Measurements from ENCODE around the gene C1orf35. TPM values are rescaled to one million over a fixed set of nuclear protein-coding genes. Genes with fewer than 3 reads are reported as not detected.

C1orf35 gene
- total RNA-seq, 1 experiment from 2014 or later: 24.9 TPM

DNA sequence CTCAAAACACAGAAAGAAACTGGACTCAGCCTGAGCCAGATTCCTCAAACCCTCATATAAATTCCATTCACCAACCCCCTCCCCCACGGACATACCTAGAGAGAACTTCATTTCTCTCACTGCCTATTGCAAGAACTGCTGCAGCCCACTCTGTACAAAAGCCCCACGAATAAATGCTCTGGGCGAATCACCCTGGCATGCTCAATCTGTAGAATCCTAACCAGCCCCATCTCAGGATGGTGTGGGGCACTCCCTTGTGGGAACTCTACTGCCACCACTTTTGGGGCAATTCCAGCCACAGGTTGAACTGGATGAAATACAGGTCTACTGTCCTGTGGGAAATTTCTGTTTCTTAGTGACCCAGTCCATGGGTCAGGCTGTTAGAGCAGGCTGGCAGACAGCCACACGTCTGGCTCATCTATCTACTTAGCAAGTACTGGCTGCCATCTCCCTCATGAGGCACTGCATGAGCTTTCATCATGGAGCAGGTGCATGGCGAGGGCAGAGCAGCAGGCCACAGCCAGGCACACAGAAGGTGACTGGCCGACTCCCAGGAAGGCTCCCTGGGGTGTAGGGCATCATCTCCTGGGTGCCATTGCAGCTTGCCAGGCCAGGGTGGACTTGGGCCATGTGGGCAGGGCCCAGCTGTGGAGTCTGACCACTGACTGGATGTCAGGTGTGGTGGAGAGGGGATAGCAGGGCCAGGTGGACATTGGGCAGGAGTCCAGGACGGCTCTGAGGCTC, 1.6 kb upstream of the C1orf35 start:
- TF ChIP-seq SIN3A (IDR thresholded peaks at IDR 0.05; ENCODE audit: borderline replicate concordance, insufficient read depth, low read depth, low read length): no peak
- TF ChIP-seq, protein P1, sequence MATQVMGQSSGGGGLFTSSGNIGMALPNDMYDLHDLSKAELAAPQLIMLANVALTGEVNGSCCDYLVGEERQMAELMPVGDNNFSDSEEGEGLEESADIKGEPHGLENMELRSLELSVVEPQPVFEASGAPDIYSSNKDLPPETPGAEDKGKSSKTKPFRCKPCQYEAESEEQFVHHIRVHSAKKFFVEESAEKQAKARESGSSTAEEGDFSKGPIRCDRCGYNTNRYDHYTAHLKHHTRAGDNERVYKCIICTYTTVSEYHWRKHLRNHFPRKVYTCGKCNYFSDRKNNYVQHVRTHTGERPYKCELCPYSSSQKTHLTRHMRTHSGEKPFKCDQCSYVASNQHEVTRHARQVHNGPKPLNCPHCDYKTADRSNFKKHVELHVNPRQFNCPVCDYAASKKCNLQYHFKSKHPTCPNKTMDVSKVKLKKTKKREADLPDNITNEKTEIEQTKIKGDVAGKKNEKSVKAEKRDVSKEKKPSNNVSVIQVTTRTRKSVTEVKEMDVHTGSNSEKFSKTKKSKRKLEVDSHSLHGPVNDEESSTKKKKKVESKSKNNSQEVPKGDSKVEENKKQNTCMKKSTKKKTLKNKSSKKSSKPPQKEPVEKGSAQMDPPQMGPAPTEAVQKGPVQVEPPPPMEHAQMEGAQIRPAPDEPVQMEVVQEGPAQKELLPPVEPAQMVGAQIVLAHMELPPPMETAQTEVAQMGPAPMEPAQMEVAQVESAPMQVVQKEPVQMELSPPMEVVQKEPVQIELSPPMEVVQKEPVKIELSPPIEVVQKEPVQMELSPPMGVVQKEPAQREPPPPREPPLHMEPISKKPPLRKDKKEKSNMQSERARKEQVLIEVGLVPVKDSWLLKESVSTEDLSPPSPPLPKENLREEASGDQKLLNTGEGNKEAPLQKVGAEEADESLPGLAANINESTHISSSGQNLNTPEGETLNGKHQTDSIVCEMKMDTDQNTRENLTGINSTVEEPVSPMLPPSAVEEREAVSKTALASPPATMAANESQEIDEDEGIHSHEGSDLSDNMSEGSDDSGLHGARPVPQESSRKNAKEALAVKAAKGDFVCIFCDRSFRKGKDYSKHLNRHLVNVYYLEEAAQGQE (IDR thresholded peaks at IDR 0.05; ENCODE audit: insufficient read depth in 1 of 2, low read depth in 2 of 2, low read length in 1 of 2): no peak
- ChIA-PET CTCF (no interaction called here), POLR2A (no interaction called here)
- no TSS peak for BruUV-seq (replicated peaks)
- no peak for DNase-seq (ENCODE audit: low read depth, low spot score)
- no peak for ATAC-seq
- H3K36me3 ChIP-seq (ENCODE audit: control insufficient read depth, insufficient read depth, low read length): peaks cover 5% of the 10 kb centered on the region; the same call in 1 of the 2 replicates
- H3K4me1 ChIP-seq (ENCODE audit: control insufficient read depth, insufficient read depth, low read length): peaks cover 31% of the 10 kb centered on the region
- no peaks in the 10 kb centered on the region for H3K27me3 ChIP-seq (ENCODE audit: control insufficient read depth, insufficient read depth, low read length)
- H3K27ac ChIP-seq (ENCODE audit: low read length): no peak overlapping the region
- H3K9me3 ChIP-seq (ENCODE audit: control insufficient read depth, insufficient read depth, low read depth, low read length): no peaks in the 10 kb centered on the region
- H3K4me3 ChIP-seq (ENCODE audit: low read depth in 2 of 2, low read length in 2 of 2): no peak overlapping the region
- intact Hi-C loops (cut with micrococcal nuclease; ENCODE audit: unreplicated experiment): no loop called here
- in situ Hi-C loops (cut with HindIII; ENCODE audit: low pct_unique_long_range_greater_than_20kb, low sequenced_read_pairs): no loop called here

DNA sequence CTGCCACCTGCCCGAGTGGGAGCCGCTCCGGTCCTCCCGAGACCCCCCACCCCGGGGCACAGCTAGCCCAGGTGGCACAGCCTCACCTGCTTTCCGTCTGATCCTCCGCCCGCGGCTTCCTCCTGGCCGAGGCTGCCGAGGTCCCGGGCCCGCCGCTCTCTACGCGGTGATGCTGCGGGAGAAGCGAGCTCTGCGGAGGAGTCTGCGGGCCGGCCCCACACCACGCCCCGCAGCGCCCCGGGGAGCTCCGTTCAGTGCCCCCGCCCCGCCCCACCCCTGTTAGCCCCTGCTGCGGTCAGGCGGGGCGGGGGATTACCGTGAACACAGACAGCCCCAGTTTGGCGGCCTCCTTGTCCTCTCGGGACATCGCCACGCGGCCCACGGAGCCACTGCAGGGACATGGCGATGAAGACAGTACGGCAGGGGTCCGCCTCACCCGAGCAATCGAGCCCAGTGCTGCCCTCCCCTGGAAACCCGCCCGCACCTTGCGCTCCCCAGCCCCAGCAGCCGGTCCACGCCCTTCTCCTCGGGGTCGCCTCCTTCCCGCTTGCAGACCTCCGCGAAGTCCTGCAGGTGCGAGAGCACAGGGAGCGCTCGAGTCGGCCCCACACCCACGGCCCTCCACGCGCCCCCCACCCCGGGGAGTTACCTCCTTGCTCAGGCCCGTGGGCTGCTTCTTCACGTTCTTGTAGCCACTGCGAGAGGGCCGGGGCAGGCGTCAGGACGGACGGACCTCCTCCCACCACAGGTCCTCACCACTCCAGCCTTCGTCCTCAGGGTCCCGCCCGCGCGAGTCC, 933 bp downstream of the C1orf35 start:
- Histone ChIP-seq H3K4me1 (ENCODE audit: control insufficient read depth, insufficient read depth, low read length) (peaks cover 27% of the 10 kb centered on the region), H3K36me3 (ENCODE audit: control insufficient read depth, insufficient read depth, low read length) (peaks cover 8% of the 10 kb centered on the region; the same call in 1 of the 2 replicates), H3K9me3 (ENCODE audit: control insufficient read depth, insufficient read depth, low read depth, low read length) (no peaks in the 10 kb centered on the region), H3K27ac (ENCODE audit: low read length) (peak overlapping the region; percentile 59; the same call in 1 of the 2 replicates), H3K27me3 (ENCODE audit: control insufficient read depth, insufficient read depth, low read length) (no peaks in the 10 kb centered on the region), H3K4me3 (ENCODE audit: low read depth in 2 of 2, low read length in 2 of 2) (peak overlapping the region; percentile 71 to 77)
- peak; percentile 70 for ATAC-seq
- no peak for DNase-seq (ENCODE audit: low read depth, low spot score)
- BruUV-seq (replicated peaks): no TSS peak
- intact Hi-C loops (cut with micrococcal nuclease; ENCODE audit: unreplicated experiment) (no loop called here), in situ Hi-C loops (cut with HindIII; ENCODE audit: low pct_unique_long_range_greater_than_20kb, low sequenced_read_pairs) (no loop called here)
- CTCF ChIA-PET: interaction anchor here (0.9 kb wide), 1 partner anchor 103 kb away, joined by 10 read pairs; no protein-coding TSS in a partner anchor
- TF ChIP-seq SIN3A (IDR thresholded peaks at IDR 0.05; ENCODE audit: borderline replicate concordance, insufficient read depth, low read depth, low read length) (no peak), TCF7L2 (IDR thresholded peaks at IDR 0.05; ENCODE audit: low read depth, low read length) (no peak), POLR2AphosphoS5 (IDR thresholded peaks at IDR 0.05; ENCODE audit: low read depth, low read length) (no peak)
- TF ChIP-seq, protein P1 (IDR thresholded peaks at IDR 0.05; ENCODE audit: insufficient read depth in 1 of 2, low read depth in 2 of 2, low read length in 1 of 2): no peak
- TF ChIP-seq, protein P2, sequence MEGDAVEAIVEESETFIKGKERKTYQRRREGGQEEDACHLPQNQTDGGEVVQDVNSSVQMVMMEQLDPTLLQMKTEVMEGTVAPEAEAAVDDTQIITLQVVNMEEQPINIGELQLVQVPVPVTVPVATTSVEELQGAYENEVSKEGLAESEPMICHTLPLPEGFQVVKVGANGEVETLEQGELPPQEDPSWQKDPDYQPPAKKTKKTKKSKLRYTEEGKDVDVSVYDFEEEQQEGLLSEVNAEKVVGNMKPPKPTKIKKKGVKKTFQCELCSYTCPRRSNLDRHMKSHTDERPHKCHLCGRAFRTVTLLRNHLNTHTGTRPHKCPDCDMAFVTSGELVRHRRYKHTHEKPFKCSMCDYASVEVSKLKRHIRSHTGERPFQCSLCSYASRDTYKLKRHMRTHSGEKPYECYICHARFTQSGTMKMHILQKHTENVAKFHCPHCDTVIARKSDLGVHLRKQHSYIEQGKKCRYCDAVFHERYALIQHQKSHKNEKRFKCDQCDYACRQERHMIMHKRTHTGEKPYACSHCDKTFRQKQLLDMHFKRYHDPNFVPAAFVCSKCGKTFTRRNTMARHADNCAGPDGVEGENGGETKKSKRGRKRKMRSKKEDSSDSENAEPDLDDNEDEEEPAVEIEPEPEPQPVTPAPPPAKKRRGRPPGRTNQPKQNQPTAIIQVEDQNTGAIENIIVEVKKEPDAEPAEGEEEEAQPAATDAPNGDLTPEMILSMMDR (IDR thresholded peaks at IDR 0.05): no peak; the same call in 1 of the 2 replicates
- POLR2A ChIA-PET: no interaction called here
